Measurements from ENCODE around the gene TACR2.
A peak's percentile ranks its signal among the peaks of the same experiment; 100 is the strongest.
"Not testable (repeated sequence)": the region's sequence is repeated elsewhere in the genome, so short reads cannot be mapped to it uniquely, and the experiment has no call there.

Gene TACR2

DNA sequence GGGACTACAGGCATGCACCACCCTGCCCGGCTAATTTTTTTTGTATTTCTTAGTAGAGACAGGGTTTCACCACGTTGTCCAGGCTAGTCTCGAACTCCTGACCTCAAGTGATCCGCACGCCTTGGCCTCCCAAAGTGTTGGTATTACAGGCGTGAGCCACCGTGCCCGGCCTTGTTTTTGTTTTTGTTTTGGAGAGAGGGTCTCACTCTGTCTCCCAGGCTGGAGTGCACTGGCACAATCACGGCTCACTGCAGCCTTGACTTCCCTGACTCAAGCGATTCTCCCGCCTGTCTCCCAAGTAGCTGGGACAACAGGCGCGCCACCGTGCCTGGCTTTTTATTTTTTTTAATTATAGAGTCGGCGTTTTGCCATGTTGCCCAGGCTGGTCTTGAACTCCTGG, 33.7 kb upstream of the TACR2 start:
- not testable (repeated sequence) for DNase-seq

- DNase-seq: peak in 8 of 14 donors; percentile 37 to 57 (median 44)
Measured at GRCh38 chr10:69449841-69450240, 33.1 kb upstream of the TACR2 start.

DNA sequence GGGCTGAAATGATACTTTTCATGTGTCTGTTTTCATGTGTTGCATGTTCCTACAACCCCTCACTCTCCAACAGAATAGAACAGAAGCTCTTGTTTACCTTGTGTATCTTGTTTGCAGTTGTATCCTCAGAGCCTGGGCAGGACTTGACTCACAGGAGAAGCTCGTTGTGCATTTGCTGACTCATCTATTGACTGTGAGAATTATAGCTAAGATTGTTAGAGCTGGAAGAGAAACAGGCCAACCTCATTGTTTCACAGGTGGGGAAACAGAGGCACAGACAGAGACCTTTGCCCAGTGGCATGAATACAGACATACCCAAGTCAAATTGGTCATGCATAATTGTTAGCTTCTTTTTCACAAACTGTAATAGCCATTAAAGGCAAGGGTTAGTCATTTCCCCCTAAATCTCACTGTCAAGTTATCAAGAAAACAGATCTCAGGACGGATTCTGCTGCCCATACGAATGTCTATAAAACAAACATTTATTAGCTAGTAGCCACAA, 30.0 kb upstream of the TACR2 start:
- no peak for DNase-seq

DNA sequence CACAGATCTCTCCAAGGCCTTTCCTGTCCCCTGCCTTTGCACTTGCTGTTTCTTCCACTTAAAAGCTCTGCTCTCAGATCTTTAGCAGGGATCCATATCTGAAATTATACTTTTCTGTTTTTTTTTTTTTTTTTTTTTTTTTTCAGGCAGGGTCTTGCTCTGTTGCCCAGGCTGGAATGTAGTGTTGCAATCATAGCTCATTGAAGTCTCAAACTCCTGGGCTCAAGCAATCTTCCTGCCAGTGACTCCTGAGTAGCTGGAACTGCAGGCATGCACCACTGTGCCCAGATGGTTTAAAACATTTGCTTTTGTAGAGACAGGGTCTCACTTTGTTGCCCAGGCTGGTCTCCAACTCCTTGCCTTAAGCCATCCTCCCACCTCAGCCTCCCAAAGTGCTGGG, 29.5 kb upstream of the TACR2 start:
- no peak for DNase-seq

DNA sequence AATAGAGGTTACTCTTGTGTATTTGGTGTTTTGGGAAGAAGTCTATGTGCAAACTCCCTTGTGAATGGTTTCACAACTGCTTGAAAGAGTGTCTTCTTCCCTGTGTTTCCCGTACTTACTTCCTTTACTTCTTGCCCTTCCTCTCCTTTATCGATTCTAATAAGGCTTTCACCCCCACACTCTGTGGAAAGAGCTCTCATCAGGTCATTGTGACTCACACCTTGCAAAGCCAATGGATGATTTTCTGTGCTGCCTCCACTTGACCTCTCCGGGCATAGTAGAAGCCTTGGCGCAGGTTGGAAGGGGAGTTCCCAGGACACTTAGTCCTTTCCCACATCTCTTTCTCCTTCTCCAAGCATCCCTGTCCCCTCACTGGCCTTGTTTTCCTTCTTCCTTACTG, 28.3 kb upstream of the TACR2 start:
- DNase-seq: no peak

GRCh38 chr10:69443354-69443753, 26.6 kb upstream of the TACR2 start:
- no peak for DNase-seq

DNA sequence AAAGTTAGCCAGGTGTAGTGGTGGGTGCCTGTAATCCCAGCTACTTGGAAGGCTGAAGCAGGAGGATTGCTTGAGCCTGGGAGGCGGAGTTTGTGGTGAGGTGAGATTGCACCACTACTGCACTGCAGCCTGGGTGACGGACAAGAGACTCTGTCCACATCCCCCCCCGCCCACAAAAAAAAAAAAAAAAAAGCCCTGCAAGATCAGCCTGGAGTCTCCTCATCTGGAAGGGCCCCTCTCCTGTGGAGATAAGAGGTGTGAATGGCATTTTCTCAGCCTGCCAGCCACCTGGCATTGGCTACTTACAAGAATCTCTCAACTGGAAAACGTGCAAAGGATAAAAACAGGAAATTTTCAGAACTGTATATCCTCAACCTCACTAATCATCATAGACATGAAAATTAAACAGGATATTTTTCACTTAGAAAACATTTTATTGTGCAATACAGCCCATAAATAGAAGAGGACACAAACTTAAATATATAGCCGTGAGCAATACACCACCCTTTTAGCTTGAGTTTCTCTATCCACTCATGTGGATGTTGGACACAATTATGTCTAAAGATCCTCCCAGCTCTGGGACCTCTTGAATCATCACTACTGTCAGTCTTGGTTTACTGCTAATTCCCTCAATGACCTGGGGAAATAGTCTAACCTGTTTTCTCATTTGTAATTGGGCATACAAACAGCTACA, 23.2 kb upstream of the TACR2 start:
- DNase-seq: no peak

GRCh38 chr10:69439350-69439739, 22.6 kb upstream of the TACR2 start:
- DNase-seq: peak in 6 of 14 donors; percentile 20 to 93 (median 38)

DNA sequence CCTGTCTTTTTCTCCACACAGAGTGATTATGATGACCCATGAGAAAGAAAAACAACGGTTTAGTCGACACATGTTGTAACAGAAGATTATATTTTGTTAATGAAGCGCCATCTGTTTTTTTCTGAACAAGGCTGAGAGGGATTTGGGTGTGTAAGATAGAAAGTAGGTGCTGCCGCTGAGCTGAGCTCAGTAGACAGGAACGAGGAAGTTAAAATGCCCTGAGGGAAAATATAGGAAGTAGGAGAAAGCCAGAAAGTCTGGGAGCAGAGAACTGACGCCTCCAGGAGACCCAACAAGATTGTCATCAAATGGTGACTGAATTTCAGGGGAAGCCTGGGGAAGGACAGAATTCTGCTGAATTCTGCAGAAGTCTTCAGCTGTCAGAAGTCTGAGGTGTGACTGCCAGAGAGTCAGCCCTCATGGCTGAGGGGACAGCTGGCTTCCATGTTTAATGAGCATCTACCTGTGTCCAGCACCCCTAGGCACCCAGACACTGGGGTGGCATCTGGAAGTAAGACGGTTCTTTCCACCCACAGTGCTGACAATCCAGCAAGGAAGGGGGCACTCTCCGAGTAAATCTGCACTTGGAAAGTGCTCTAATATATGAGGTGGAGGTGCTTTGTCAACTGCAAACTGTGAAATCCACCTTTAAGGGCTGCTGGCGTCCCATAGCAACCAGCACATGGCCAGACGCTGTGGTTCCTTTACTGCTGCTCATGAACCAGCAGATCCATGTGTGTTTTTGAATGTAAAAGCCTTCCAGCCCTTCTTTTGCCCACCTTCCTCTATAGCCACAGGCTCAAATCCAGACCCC, 22.0 kb upstream of the TACR2 start:
- peak in 1 of 14 donors; percentile 66 for DNase-seq

GRCh38 chr10:69437321-69438259, 20.9 kb upstream of the TACR2 start:
- no peak for DNase-seq

DNA sequence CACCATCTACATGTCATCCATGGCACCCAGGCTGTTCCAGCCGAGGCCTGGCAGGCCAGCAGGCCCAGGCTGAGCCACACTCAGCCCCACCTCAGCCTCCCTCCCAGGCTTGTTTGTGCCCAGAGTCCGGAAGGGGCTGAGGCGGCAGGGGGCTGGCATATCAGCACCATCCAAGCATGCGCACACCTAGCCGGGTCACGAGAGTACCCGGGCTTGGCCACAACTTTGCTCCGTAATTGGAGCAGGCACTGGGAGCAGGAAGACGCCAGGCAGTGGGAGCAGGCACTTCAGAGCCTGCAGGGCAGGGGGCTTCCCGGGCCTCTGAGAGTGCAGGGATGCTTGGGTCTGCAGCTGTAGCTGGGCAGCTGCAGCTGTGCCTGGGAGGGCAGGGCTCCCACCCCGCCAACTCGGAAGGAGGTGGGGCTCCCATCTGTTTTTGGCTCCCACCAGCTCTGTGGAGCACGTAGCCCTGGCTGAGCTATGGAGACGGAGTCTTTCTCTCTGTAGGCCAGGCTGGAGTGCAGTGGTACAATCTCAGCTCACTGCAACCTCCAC, 19.3 kb upstream of the TACR2 start:
- no peak for DNase-seq

DNA sequence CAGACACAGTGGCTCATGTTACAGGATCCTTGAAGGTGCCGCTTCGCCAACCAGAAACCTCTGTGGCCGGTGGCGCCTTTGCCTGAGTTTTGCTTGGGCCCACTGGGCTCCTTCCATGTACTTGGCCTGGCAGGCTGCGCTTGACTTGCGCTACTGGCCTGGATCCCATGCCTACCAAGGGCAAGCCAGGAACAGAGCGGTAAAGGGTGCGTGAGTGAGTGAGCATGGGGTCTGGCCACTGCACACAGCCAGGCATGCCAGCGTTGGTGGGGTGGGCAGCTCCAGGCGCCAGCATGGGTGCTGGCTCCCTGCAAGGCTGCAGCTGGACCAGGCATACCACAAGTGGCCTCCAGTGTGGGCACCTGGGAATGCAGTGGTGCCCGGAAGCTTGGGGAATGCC, 18.2 kb upstream of the TACR2 start:
- DNase-seq: no peak

DNA sequence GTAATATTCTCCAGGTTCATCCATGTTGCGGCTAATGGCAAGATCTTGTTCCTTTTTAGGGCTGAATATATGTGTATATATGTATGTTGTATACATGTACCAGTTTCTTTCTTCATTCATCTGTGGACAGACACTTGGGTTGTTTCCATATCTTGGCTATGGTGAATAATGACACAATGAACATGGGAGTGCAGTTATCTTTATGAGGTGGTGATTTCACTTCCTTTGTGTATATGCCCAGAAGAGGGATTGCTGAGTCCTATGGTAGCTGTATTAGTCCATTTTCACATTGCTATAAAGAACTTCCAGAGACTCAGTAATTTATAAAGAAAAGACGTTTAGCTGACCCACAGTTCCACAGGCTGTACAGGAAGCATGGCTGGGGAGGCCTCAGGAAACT, 17.5 kb upstream of the TACR2 start:
- no peak for DNase-seq

DNA sequence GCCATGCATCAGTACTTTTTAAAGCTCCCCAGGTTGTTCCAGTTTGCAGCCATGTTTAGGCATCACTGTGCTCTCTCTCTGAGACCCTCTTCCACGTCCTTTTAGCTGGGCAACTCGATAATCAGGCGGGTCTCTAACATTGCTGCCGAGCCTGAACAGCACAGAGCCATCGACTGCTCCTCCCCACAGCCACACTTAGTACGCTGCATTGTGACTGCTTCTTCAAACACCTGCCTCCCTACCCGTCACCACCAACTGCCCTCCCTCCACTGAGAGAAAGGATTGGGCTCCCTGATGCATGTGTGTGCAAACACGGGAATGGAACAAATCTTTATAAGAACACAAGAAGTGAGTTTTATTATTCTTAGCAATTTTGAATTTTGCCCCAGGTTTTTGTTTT, 11.4 kb upstream of the TACR2 start:
- DNase-seq: no peak

GRCh38 chr10:69426376-69426727, 9.6 kb upstream of the TACR2 start:
- no peak for DNase-seq

DNA sequence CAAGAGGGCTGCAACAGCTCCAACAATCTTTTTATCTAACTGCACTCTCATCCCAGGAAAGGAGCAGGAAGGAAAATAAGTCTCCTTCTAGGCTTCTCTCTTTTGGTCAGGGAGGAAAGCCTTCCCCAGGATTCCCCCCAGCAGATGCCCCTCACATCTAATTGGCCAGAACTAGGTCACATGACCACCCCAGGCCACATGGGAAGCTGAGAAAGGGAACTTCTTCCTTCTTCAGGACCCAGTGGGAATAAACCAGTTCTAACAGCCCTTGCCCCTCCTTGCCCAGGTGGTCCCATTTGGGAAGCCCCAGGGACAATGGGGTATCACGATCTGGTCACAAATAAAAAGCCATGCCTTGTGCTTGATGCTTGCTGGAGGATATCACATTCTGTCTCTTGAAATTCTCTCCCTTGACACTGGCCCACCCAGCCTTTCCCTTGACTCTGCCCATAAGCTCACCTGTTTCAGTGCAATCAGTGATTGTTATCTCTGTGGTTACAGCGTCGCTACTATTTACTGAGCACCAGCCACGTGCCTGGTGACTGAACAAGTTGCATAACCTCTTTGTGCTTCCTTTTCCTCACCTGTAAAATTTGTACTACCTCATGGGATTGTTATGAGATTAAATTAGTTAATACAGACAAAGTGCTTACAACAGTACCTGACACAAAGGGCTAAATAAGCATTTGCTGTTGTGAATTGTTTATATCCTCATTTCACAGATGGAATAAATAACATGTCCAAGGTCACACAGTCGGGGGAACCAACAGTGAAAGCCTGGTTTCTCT, 9.0 kb upstream of the TACR2 start:
- DNase-seq: no peak

DNA sequence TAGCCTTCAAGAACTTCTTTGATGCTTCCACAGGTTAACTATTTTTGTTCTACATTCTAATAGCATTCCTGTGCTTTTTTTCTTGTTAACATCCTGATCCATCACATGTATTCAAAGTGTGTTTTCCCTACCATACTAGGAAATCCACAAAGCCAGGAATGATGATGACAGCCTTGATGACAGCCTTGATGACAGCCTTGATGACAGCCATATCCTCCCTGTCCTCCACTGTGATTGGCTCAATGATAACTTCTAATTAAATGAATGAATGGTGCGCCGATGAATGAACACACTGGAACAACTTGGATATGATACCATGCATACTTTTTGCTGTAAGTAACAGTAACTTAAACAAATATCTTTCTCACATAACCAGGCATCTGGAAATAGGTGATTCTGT, 8.3 kb upstream of the TACR2 start:
- no peak for DNase-seq

DNA sequence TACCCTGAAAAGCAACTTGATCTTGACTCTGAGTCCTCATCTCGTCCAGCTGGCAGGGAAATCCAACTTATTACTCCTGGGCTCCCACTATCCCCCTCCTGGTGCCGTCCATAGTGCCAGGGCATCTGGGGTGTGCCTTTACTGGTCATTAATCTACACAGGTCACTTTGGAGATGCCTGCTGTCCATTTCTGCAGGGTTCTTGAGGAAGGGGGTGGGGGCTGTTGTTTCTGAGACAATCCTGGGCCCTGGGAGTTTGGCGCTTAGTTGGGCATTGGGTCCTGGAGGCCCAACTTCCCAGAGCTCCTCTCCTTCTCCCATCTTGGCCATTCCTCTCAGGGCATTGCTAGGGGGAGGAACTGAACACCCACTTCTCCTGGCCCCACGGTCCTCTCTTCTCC, 6.0 kb upstream of the TACR2 start:
- DNase-seq: no peak

GRCh38 chr10:69421611-69422308, 5.0 kb upstream of the TACR2 start:
- DNase-seq: no peak

GRCh38 chr10:69419744-69420126, 3.0 kb upstream of the TACR2 start:
- no peak for DNase-seq

DNA sequence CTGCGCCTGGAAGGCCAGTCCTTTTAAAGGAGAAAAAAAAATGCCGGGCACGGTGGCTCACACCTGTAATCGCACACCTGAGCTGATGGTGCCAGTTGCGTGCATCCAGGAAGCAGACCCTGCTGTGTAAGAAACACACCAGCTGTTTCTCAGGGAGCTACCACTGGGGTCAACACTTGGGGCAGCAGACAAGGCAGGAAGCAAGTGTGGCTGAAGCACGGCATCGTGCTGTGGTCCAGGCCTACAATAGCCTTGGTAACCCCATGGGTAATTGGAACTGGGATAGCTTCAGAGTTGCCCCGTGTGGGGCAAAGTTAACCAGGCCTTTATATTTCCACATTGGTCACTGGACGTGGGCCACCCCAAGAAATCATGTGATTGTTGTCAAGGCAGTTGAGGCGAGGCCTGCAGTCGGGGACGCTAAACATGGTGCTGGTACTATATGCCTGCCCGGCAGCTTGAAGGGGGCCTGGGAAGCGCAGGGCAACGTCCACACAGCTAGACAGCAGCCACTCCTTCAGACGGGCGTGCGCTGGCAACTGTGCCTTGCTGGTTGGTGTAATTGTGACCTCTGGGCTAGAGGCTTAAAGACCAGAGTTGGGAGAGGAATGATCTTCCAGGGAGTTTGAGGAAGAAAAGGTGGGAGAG, 2.5 kb upstream of the TACR2 start:
- no peak for DNase-seq

All from C1 segment of cervical spinal cord (tissue), 14 donors.